Endothelial cell of umbilical vein (primary cell): Measurements from ENCODE around the gene IRF3. TPM values are rescaled to one million over a fixed set of nuclear protein-coding genes. Genes with fewer than 3 reads are reported as not detected.
A peak's percentile ranks its signal among the peaks of the same experiment; 100 is the strongest.

Source experiments
- BruUV-seq: library from RNA; stranded (reverse); fragments of 400-500 nt; replicated peaks from 2 replicates; lab custom pipeline; 2021; lab: Mats Ljungman, UMichigan
- CTCF ChIA-PET: fragments of 300-600, 350-600 bp; sonication (Branson Sonifier 250); formaldehyde crosslinking; loops from one replicate; lab custom pipeline; 2021; ENCODE audit warnings: antibody characterized with exemption, inconsistent platforms; lab: Charles Lee
- POLR2A ChIA-PET: fragments of 300-600, 350-600 bp; sonication (Branson Sonifier 250); formaldehyde crosslinking; loops from one replicate; lab custom pipeline; 2021; ENCODE audit warnings: antibody characterized with exemption, inconsistent platforms; lab: Charles Lee
- DNase-seq: peaks from one replicate; pipeline ENCODE4 v3.0.0-alpha.2; 2011; ENCODE audit warnings: low read depth, low spot score
- FAIRE-seq: peaks from 2 replicates; lab custom pipeline; 2011; peaks lifted over from hg19 to GRCh38; lab: Jason Lieb, UNC
- H2AFZ ChIP-seq: 2 replicates; pipeline ENCODE4 v1.6.0; 2012; ENCODE audit warnings: low read depth, low read length, control low read depth, inconsistent platforms
- H3K27ac ChIP-seq: 2 replicates; pipeline ENCODE4 v1.5.1; 2011; ENCODE audit warnings: low read depth, mild to moderate bottlenecking, control low read depth, low read length, moderate library complexity; ENCODE audit not compliant: insufficient read depth
- H3K27me3 ChIP-seq, 2 experiments: 2 replicates each; pipeline versions ENCODE4 v1.6.0 to v1.6.1; 2011; ENCODE audit warnings: low read length in 2 of 2, mixed read lengths in 1 of 2; ENCODE audit not compliant: control insufficient read depth in 2 of 2, insufficient read depth in 2 of 2
- H3K36me3 ChIP-seq, 2 experiments: 2 replicates in 1 of 2; 3 replicates in 1 of 2; pipeline ENCODE4 v1.5.1; 2011; ENCODE audit warnings: low read length in 2 of 2, mild to moderate bottlenecking in 1 of 2, moderate library complexity in 1 of 2; ENCODE audit not compliant: control insufficient read depth in 2 of 2, insufficient read depth in 2 of 2; ENCODE audit errors: extremely low read depth in 1 of 2
- H3K4me1 ChIP-seq: 3 replicates; pipeline ENCODE4 v1.5.1; 2011; ENCODE audit warnings: mild to moderate bottlenecking, low read length; ENCODE audit not compliant: control insufficient read depth, insufficient read depth; ENCODE audit errors: extremely low read depth
- H3K4me2 ChIP-seq: 2 replicates; pipeline ENCODE4 v1.6.1; 2011; ENCODE audit warnings: low read length, control low read depth, mixed read lengths; ENCODE audit not compliant: insufficient read depth
- H3K4me3 ChIP-seq, 3 experiments: fragments of 200-600 bp in 1 of 3; sonication (generic), shearing (Covaris generic) in 1 of 3; replicated peaks in 1 of 3; 2 replicates each; pipeline ENCODE4 v1.5.1; 2011 to 2016; ENCODE audit warnings: control low read depth in 3 of 3, low read length in 3 of 3, mild to moderate bottlenecking in 2 of 3, inconsistent platforms in 1 of 3, low read depth in 1 of 3, moderate library complexity in 1 of 3; ENCODE audit not compliant: insufficient read depth in 1 of 3
- H3K79me2 ChIP-seq: 2 replicates; pipeline ENCODE4 v1.6.0; 2012; ENCODE audit warnings: low read length, inconsistent platforms; ENCODE audit not compliant: control insufficient read depth, insufficient read depth
- H3K9ac ChIP-seq: replicated peaks from 2 replicates; pipeline ENCODE3; 2011; ENCODE audit warnings: low read length, control low read depth; ENCODE audit not compliant: insufficient read depth; ENCODE audit errors: extremely low read depth
- H3K9me1 ChIP-seq: replicated peaks from 3 replicates; pipeline ENCODE4 v1.6.0; 2011; ENCODE audit warnings: mild to moderate bottlenecking, low read length; ENCODE audit not compliant: control insufficient read depth, insufficient read depth; ENCODE audit errors: extremely low read depth
- H3K9me3 ChIP-seq: replicated peaks from 2 replicates; pipeline ENCODE4 v1.5.1; 2012; ENCODE audit warnings: low read length, inconsistent platforms; ENCODE audit not compliant: control insufficient read depth, insufficient read depth
- H4K20me1 ChIP-seq: replicated peaks from 2 replicates; pipeline ENCODE3; 2011; ENCODE audit warnings: mild to moderate bottlenecking, low read length; ENCODE audit not compliant: control insufficient read depth, insufficient read depth; ENCODE audit errors: extremely low read depth
- EZH2 ChIP-seq: IDR thresholded peaks from 2 replicates; pipeline ENCODE4 v1.6.1; 2012; ENCODE audit warnings: borderline replicate concordance, low read depth, mild to moderate bottlenecking, moderate library complexity, low read length, inconsistent platforms; ENCODE audit not compliant: severe bottlenecking
- FOS ChIP-seq: IDR thresholded peaks from 2 replicates; pipeline ENCODE4 v1.6.1; 2011; ENCODE audit warnings: mild to moderate bottlenecking, low read length, moderate library complexity, borderline replicate concordance; ENCODE audit not compliant: insufficient read depth
- GATA2 ChIP-seq: IDR thresholded peaks from 2 replicates; pipeline ENCODE4 v1.7.0; 2011; ENCODE audit warnings: low read depth, mild to moderate bottlenecking, moderate library complexity, mixed read lengths, low read length; ENCODE audit not compliant: insufficient read length, insufficient read depth
- JUN ChIP-seq: IDR thresholded peaks from 2 replicates; pipeline ENCODE4 v1.6.1; 2011; ENCODE audit warnings: borderline replicate concordance, low read depth; ENCODE audit not compliant: insufficient read length, insufficient read depth
- MYC ChIP-seq: IDR thresholded peaks from one replicate; pipeline ENCODE4 v1.6.1; 2011; ENCODE audit warnings: mild to moderate bottlenecking, low read depth, low read length
- POLR2A ChIP-seq: IDR thresholded peaks from 2 replicates; pipeline ENCODE4 v1.6.1; 2012; ENCODE audit warnings: low read depth, mild to moderate bottlenecking, control low read depth, low read length
- POLR2AphosphoS5 ChIP-seq: IDR thresholded peaks from 2 replicates; pipeline ENCODE4 v1.6.1; 2012; ENCODE audit warnings: low read depth, mild to moderate bottlenecking, control low read depth, low read length, moderate library complexity; ENCODE audit not compliant: insufficient read depth
- dilution Hi-C: fragments of 300-500 bp; cut with MboI; formaldehyde crosslinking; loops from one replicate; pipeline ENCODE4 v1.15.0; 2019; ENCODE audit warnings: low sequenced_read_pairs; ENCODE audit not compliant: extremely low pct_ligation_motif_present
- intact Hi-C: fragments of 100-400 bp; cut with micrococcal nuclease; formaldehyde crosslinking; loops from one replicate; pipeline ENCODE4 v1.10.0; 2022
- polyA plus RNA-seq, 4 experiments: library from polyadenylated mRNA; depleted of rRNA in 3 of 4; stranded (reverse) in 3 of 4; unstranded in 1 of 4; fragments of >200 nt; gene quantifications; 2 replicates each; pipeline versions ENCODE4 v1.2.1 to v1.2.3, GENCODE V29; 2011 to 2012; ENCODE audit warnings: missing spikeins in 1 of 4
- total RNA-seq: library from RNA; stranded (reverse); gene quantifications from 2 replicates; pipeline ENCODE4 v1.2.3, GENCODE V29; 2021
- TF ChIP-seq, protein P1 (sequence below), 2 donors: IDR thresholded peaks; 1 replicate in 1 of 2; 2 replicates in 1 of 2; pipeline ENCODE4 v1.5.1; 2011; ENCODE audit warnings: low read length in 2 of 2, mild to moderate bottlenecking in 2 of 2, moderate library complexity in 2 of 2, control low read depth in 1 of 2, inconsistent platforms in 1 of 2, low read depth in 1 of 2; ENCODE audit not compliant: insufficient read depth in 1 of 2; ENCODE audit errors: extremely low read depth in 1 of 2
- TF ChIP-seq, protein P2 (sequence below): IDR thresholded peaks from 2 replicates; pipeline ENCODE4 v1.6.1; 2011; ENCODE audit not compliant: insufficient read depth, insufficient read length

IRF3 gene
- total and polyA plus RNA-seq, 2 donors (not counting 3 experiments of a cell fraction or from before 2014, with no cell fraction given): 64.8 to 73.5 TPM

DNA sequence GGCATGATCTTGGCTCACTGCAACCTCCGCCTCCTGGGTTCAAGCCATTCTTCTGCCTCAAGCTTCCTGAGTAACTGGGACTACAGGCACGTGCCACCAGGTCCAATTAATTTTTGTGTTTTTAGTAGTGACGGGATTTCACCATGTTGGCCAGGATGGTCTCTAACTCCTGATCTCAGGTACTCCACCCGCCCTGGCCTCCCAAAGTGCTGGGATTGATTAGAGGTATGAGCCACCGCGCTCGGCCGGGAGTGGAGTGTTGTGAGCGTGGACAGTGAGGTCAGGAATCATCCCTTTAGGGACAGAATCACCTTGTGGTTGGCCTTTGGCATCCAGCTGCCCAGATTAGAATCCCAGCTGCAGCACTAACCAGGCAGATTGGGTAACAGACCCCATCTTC lies 36.0 kb downstream of the IRF3 start:
- Histone ChIP-seq H3K9me1 (no peaks in the 10 kb centered on the region), H3K27me3 (no peaks in the 10 kb centered on the region), H3K36me3 (peaks cover 0 to 8% of the 10 kb centered on the region in 2 experiments), H3K9me3 (no peaks in the 10 kb centered on the region), H3K4me3 (no peak overlapping the region), H3K79me2 (no peaks in the 10 kb centered on the region), H3K9ac (no peak overlapping the region), H3K4me1 (peaks cover 10% of the 10 kb centered on the region), H4K20me1 (no peaks in the 10 kb centered on the region), H3K27ac (no peak overlapping the region), H3K4me2 (no peak overlapping the region), H2AFZ (no peak overlapping the region)
- no peak for DNase-seq
- POLR2A ChIA-PET: no interaction called here
- dilution Hi-C loops: no loop called here
- BruUV-seq: no TSS peak
- CTCF ChIA-PET: interaction anchor here (0.6 to 1.0 kb wide), 3 partner anchors 11 to 59 kb away, joined by 3 to 4 read pairs (median 3); partner anchors contain the start of gene RRAS
- TF ChIP-seq, protein P1, sequence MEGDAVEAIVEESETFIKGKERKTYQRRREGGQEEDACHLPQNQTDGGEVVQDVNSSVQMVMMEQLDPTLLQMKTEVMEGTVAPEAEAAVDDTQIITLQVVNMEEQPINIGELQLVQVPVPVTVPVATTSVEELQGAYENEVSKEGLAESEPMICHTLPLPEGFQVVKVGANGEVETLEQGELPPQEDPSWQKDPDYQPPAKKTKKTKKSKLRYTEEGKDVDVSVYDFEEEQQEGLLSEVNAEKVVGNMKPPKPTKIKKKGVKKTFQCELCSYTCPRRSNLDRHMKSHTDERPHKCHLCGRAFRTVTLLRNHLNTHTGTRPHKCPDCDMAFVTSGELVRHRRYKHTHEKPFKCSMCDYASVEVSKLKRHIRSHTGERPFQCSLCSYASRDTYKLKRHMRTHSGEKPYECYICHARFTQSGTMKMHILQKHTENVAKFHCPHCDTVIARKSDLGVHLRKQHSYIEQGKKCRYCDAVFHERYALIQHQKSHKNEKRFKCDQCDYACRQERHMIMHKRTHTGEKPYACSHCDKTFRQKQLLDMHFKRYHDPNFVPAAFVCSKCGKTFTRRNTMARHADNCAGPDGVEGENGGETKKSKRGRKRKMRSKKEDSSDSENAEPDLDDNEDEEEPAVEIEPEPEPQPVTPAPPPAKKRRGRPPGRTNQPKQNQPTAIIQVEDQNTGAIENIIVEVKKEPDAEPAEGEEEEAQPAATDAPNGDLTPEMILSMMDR (IDR thresholded peaks at IDR 0.05; ENCODE audit: extremely low read depth in 1 of 2, insufficient read depth in 1 of 2, low read depth in 1 of 2, low read length in 2 of 2): no peak
- TF ChIP-seq POLR2AphosphoS5: no peak
- TF ChIP-seq POLR2A: no peak
- no peak for TF ChIP-seq EZH2
- no peak for TF ChIP-seq FOS
- no peak for TF ChIP-seq MYC
- TF ChIP-seq, protein P2, sequence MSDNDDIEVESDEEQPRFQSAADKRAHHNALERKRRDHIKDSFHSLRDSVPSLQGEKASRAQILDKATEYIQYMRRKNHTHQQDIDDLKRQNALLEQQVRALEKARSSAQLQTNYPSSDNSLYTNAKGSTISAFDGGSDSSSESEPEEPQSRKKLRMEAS: no peak
- no peak for TF ChIP-seq GATA2
- TF ChIP-seq JUN: no peak
- FAIRE-seq: peak; percentile 50
- intact Hi-C loops: no loop called here
